Diencephalon (tissue), 1 donor: ENCODE results near the gene ATP13A3. TPM values are rescaled to one million over a fixed set of nuclear protein-coding genes. Genes with fewer than 3 reads are reported as not detected.

Experiments used
- small RNA-seq: library from RNA; depleted of rRNA; stranded (forward); fragments of <200 nt; gene quantifications from one replicate; pipeline ENCODE3, GENCODE V24; 2014
- total RNA-seq: library from RNA; depleted of rRNA; stranded (reverse); fragments of >200 nt; gene quantifications from one replicate; pipeline ENCODE4 v1.2.3, GENCODE V29; 2014

The ATP13A3 gene
- 120 TPM for total RNA-seq

GRCh38 chr3:194486540-194487288 is at the start of gene ATP13A3:
TSS of gene ATP13A3 (minus strand) at chr3:194487002. CDS start at chr3:194462190, 24,812 bp downstream.

DNA sequence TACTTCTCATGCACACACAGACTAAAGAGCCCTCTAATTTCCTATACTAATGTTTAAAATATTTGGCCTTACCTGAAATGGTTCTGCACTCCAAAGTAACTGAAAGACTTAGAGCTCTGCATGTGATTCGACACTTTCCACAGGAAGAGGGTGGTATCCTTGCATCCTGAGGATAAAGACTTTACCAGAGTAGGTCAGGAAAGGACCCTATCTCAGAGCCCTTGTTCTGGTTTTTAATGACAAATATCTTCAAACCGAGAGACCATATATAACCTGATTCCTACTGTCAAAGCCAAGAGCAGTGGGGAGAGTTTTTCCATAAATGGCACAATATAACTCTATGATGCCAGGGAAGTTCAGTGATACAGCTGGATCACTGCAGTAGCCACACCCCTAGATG is 87.6 kb downstream of the ATP13A3 start, which contains the start of gene GP5:
GP5 (minus strand) TSS at position 101 of the 400 bp plus-strand sequence. CDS start 984 bp downstream, outside the sequence.

GRCh38 chr3:194369522-194370279 is 117.1 kb downstream of the ATP13A3 start, which contains the start of gene LRRC15:
TSS of gene LRRC15 (minus strand) at chr3:194369743. CDS start at chr3:194361043, 8,700 bp downstream.

Small RNAs within 50 kb of the gene (small RNA-seq; reads per million reads assigned to genes)
- gene AC108676.2 = not detected
- gene RNU6-1101P = not detected

Other genes with a start within 250 kb of the ATP13A3 start
- not detected for gene CPN2, start 135.7 kb downstream of the ATP13A3 start, total RNA-seq
- gene LRRC15, start 117.3 kb downstream of the ATP13A3 start, total RNA-seq = not detected
- under 0.01 TPM for gene GP5, start 87.7 kb downstream of the ATP13A3 start, total RNA-seq
- 26.1 TPM for gene TMEM44, start 146.4 kb upstream of the ATP13A3 start, total RNA-seq
- gene LSG1, start 185.2 kb upstream of the ATP13A3 start, total RNA-seq = 36.0 TPM
- gene FAM43A, start 198.9 kb upstream of the ATP13A3 start, total RNA-seq = 5.8 TPM